SHP77 (cell line): ENCODE data around the gene PDZRN4.
A peak's percentile ranks its signal among the peaks of the same experiment; 100 is the strongest.

Experiments used
- DNase-seq, 2 experiments: peaks; one replicate each; lab custom pipeline; 2025; lab: John Stamatoyannopoulos, UW

PDZRN4 gene

GRCh38 chr12:41362510-41362909 is 174.4 kb downstream of the PDZRN4 start:
- no peak for DNase-seq

GRCh38 chr12:41362931-41363330 is 174.8 kb downstream of the PDZRN4 start:
- DNase-seq: no peak

GRCh38 chr12:41364211-41364610 is 176.1 kb downstream of the PDZRN4 start:
- no peak for DNase-seq

- peak; percentile 12 to 41 for DNase-seq
Measured at GRCh38 chr12:41365653-41366171, 177.6 kb downstream of the PDZRN4 start.

DNA sequence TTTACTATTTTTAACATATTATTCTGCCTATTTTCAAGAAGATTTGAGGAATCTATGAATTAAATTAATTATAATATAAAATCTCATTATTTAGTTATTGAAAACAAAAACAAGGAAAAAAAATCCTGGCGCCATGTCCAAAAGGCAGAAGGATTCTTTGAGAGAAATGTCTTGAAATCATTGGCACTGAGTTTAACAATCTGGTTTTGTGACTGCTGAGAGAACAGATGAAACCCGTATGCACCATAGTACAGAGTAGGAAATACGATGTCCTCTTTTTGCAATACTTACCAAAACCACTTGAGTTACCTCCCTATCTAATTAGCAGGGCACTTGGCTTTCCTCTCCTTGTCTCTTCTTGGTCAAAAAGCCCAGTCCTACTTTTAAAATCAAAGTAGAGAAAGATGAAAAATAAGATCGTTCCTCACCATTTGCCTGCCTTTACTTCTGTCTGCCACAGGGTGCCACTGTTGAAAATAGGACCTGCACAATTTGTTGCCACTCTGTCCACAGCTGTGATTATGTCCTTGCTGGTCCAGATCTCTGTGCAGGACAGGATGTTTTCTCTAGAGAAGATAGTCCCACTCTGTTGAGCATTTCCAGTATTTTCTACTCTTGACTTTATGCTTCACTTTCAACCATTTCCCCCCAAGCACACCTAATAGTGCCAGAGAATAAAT is 179.7 kb downstream of the PDZRN4 start:
- DNase-seq: no peak

DNA sequence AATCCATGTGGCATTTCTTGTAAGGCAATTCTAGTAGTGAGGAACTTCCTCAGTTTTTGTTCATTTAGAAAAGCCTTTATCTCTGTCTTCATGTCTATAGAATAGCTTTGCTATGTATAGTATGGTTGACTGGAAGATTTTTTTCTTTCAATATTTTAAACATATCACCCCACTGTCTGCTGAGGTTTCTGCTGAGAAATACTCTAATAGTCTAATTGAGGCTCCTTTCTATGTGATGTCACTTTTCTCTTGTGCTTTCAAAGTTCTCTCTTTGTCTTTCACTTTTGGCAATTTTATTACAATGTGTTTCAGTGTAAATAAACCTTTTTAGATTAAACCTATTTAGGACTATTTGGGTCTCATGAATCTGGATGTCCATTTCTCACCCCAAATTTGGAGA is 192.8 kb downstream of the PDZRN4 start:
- DNase-seq: no peak

DNA sequence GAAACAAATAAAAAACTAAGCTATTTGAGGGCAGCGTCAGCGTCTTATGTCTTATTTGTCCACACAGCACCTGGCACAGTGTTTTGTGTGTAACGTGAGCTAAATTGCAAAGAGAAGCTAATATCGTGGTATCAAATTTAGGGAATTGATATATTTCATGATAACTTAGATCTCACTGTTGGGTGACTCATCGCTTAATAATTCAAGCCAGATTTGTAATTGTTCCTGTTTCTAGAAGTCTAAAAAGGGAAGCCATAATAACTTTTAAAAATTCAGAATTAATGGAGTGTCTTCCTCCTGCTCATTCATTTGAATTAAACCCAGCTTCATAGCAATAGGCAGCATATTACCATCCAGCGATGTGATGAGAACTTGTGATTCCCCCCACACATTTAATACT is 214.7 kb downstream of the PDZRN4 start:
- DNase-seq: no peak

- no peak for DNase-seq
Measured at GRCh38 chr12:41407232-41407799, 219.2 kb downstream of the PDZRN4 start.

DNA sequence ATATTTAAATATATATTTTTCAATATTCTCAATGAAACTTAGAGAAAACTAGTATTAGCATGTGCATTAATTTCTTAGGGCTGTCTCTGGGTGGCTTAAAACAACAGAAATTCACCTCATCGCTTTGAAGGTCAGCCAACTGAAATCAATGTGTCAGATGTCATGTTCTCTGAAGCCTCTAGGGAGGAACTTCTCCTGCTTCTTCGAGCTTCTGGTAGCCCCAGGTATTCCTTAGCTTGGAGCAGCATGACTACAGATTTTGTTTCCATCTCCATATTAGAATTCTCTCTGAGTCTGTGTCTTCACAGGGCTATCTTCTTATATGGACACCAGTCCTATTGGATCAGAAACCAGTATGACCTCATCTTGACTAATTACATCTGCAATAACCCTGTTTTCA is 221.5 kb downstream of the PDZRN4 start:
- DNase-seq: no peak

DNA sequence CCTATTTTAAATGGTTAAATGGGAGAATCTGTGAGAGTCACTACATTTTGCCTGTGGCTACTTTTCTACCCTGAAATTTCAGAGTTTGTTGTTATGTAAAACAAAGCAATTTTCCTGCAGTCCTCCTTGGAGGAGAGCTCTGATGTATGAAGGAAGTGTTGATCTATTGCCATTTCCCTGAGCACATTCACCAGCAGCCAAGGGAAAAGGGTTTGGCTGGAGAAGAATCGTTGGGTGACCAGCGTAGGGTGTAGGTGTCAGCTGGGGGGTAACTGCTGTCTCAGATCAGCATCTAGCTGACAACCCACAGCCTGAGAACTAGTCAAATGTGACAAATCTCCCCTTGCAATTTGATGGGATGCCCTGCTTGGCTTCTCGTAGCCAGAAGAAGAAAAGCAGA is 230.5 kb downstream of the PDZRN4 start:
- DNase-seq: no peak

GRCh38 chr12:41419131-41419893 is 231.2 kb downstream of the PDZRN4 start:
- no peak for DNase-seq

GRCh38 chr12:41424651-41425050 is 236.5 kb downstream of the PDZRN4 start:
- no peak for DNase-seq

DNA sequence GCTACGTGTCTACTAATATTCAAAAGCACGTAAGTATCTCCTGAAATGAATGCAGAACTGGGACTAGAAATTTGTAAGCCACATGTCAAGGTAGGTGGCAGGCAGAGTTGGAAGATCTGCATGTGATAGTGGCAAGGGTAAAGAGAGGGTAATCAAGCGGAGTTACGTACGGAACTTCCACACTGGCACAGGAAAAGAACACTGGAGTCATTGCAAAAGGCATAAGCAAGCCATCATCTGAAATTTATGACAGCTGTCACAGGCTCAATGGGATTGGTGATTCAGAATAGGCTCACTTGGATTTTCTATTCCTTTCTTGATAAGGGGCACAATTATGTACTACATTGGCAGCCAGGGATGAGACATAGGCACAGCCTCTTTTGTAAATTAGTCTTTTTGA is 245.3 kb downstream of the PDZRN4 start:
- no peak for DNase-seq

DNA sequence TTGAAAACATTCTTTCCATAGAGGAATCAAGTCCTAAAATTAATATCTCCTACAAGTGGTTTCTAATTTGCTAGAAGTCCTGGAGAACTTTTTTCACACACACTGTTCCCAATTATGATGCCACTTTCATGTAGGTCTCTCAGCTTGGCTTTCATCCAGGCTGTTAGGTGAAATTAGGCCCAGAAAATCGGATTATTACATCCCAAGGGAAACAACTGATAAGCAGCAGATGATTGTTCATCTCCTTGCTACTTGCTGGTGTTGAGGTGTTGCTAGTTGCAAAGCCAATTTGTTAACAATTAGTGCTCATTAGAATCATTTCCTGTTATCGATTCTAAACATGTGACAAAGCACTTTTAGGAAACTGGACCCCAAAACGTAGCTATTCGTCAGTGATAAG is 248.0 kb downstream of the PDZRN4 start:
- DNase-seq: no peak

- DNase-seq: no peak
Measured at GRCh38 chr12:41437563-41437962, 249.4 kb downstream of the PDZRN4 start.

DNA sequence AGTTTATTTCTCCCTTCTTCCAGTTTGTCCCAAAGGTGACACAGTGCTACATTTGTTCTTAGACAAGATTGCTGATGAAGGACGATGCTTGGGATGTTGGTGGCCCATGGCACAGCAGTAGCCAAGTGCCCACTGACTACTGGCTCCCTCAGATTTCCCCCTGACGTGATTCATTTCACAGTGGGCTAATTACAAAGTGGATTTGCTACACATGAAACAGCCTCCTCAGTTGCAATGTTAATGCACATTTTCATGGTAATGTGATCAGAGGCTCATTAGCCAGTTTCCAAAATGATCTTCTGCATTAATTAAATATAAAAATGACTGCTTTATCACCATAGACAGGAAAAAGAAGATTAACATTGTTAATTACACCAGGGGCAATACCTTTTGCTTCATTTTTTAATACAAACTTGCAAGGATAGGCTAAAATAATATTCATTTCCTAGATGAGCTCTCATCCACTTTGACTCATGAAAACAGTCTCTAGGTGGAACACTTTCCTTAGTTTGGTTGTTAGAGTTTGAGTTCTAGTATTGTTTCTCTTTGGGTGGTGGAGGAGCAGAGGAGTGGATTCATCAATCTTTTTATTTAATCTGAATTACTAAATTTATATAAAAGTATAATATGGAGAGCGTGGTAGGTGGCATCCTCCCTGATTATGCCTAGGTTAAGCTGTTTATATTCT is 250.9 kb downstream of the PDZRN4 start:
- no peak for DNase-seq

GRCh38 chr12:41439801-41440200 is 251.7 kb downstream of the PDZRN4 start:
- DNase-seq: no peak

DNA sequence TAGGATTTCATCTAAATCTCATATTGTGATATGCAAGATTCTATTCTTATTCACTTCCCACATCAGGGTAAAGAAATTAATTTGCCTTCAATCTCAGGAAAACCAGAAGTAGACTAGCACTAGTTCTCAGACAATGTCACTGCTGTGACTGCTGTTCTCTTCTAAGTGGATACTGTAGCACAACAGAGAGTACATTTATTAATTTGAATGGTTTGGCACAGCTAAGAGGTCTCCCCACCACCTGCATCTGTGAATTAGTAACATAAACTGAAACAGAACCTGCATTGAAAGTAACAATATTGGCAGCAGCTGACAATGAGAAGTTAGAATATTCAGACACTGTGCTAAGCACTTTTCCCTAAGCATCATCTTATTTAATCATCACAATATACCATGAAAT is 253.1 kb downstream of the PDZRN4 start:
- no peak for DNase-seq

DNA sequence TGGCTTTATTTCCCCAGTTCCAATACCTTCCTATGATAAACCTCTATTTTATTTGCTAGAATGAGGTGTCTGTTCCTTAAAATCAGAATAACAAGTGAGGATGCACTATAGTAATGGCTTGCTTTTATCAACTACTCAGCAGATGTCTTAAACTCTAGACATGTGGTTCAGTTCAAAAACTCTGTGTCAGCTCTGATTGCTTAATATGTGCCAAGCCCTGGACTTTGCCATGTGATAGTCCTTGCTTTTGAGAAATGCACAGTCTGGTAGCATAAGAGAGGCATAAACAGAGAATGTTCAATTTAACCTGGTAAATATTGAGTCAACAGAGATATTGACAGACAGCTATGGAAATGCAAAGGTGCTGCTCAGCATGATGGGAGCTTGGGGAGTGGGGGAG is 254.8 kb downstream of the PDZRN4 start:
- DNase-seq: no peak

- no peak for DNase-seq
Measured at GRCh38 chr12:41443690-41444089, 255.6 kb downstream of the PDZRN4 start.

GRCh38 chr12:41452838-41453407 is 264.8 kb downstream of the PDZRN4 start:
- no peak for DNase-seq

GRCh38 chr12:41453409-41453808 is 265.3 kb downstream of the PDZRN4 start:
- DNase-seq: no peak
